Loucy (cell line): Measurements from ENCODE around the gene PRF1.

Source experiments
- H2AFZ ChIP-seq: fragments of 200-600 bp; sonication (generic); 2 replicates; pipeline ENCODE4 v1.6.0; 2016; ENCODE audit warnings: antibody characterized with exemption, mild to moderate bottlenecking, low read length, moderate library complexity
- H3F3A ChIP-seq: fragments of 200-600 bp; 2 replicates; pipeline ENCODE4 v1.6.0; 2016; ENCODE audit warnings: antibody characterized with exemption, low read depth, mild to moderate bottlenecking
- H3K27me3 ChIP-seq: fragments of 200-600 bp; sonication (generic); 2 replicates; pipeline ENCODE4 v1.6.1; 2014; ENCODE audit warnings: low read length, mild to moderate bottlenecking; ENCODE audit not compliant: insufficient read depth, poor library complexity, severe bottlenecking
- H3K36me3 ChIP-seq: fragments of 200-600 bp; sonication (generic); 2 replicates; pipeline ENCODE4 v1.6.1; 2016; ENCODE audit warnings: low read length; ENCODE audit not compliant: insufficient read depth
- H3K4me1 ChIP-seq: fragments of 200-600 bp; sonication (generic); 2 replicates; pipeline ENCODE4 v1.5.1; 2014; ENCODE audit warnings: low read length, mild to moderate bottlenecking; ENCODE audit not compliant: insufficient read depth, poor library complexity, severe bottlenecking
- H3K4me2 ChIP-seq: fragments of 200-600 bp; sonication (generic); 2 replicates; pipeline ENCODE4 v1.6.0; 2014; ENCODE audit warnings: antibody characterized with exemption, low read length, low read depth, mild to moderate bottlenecking; ENCODE audit not compliant: poor library complexity, severe bottlenecking
- H3K4me3 ChIP-seq: fragments of 200-600 bp; sonication (generic); 2 replicates; pipeline ENCODE4 v1.5.1; 2014; ENCODE audit warnings: low read length, mild to moderate bottlenecking, mixed read lengths; ENCODE audit not compliant: poor library complexity, severe bottlenecking
- H3K79me2 ChIP-seq: fragments of 200-600 bp; sonication (generic); 2 replicates; pipeline ENCODE4 v1.6.1; 2014; ENCODE audit warnings: low read length; ENCODE audit not compliant: insufficient read depth
- H3K9ac ChIP-seq: fragments of 200-600 bp; sonication (generic); 2 replicates; pipeline ENCODE4 v1.6.0; 2014; ENCODE audit warnings: mild to moderate bottlenecking, low read depth, low read length, moderate library complexity; ENCODE audit not compliant: poor library complexity, severe bottlenecking
- H3K9me2 ChIP-seq: fragments of 200-600 bp; sonication (generic); replicated peaks from 2 replicates; pipeline ENCODE4 v1.6.1; 2016; ENCODE audit warnings: low read depth, low read length, mixed read lengths
- H3K9me3 ChIP-seq: fragments of 200-600 bp; sonication (generic); 2 replicates; pipeline ENCODE4 v1.6.1; 2014; ENCODE audit warnings: mild to moderate bottlenecking, antibody characterized with exemption, low read length, low read depth; ENCODE audit not compliant: insufficient read depth
- H4K20me1 ChIP-seq: fragments of 200-600 bp; sonication (generic); 2 replicates; pipeline ENCODE4 v1.6.0; 2014; ENCODE audit warnings: antibody characterized with exemption, low read length, mild to moderate bottlenecking; ENCODE audit not compliant: insufficient read depth, poor library complexity, severe bottlenecking
- CTCF ChIP-seq: fragments of 200-600 bp; sonication (generic); conservative IDR thresholded peaks from 2 replicates; pipeline ENCODE4 v1.5.1; 2014; ENCODE audit warnings: mild to moderate bottlenecking, antibody characterized with exemption, low read length
- EZH2phosphoT487 ChIP-seq: fragments of 200-600 bp; IDR thresholded peaks from 2 replicates; pipeline ENCODE4 v1.6.1; 2018; ENCODE audit warnings: antibody characterized with exemption, mild to moderate bottlenecking, moderate library complexity, borderline replicate concordance

PRF1 gene

GRCh38 chr10:70551971-70552422, 50.5 kb downstream of the PRF1 start:
- Histone ChIP-seq H3K27me3 (no peaks in the 10 kb centered on the region), H3K9ac (no peak overlapping the region), H3F3A (no peaks in the 10 kb centered on the region), H3K9me3 (no peaks in the 10 kb centered on the region), H2AFZ (no peak overlapping the region), H4K20me1 (no peaks in the 10 kb centered on the region), H3K36me3 (peaks cover 13% of the 10 kb centered on the region; the same call in 1 of the 2 replicates), H3K79me2 (no peaks in the 10 kb centered on the region), H3K9me2 (no peaks in the 10 kb centered on the region), H3K4me3 (no peak overlapping the region), H3K4me1 (no peaks in the 10 kb centered on the region), H3K4me2 (no peak overlapping the region)
- TF ChIP-seq CTCF (no peak), EZH2phosphoT487 (no peak)

- Histone ChIP-seq H2AFZ (no peak overlapping the region), H3K9me2 (no peaks in the 10 kb centered on the region), H4K20me1 (no peaks in the 10 kb centered on the region), H3K9ac (no peak overlapping the region), H3K27me3 (no peaks in the 10 kb centered on the region), H3K79me2 (no peaks in the 10 kb centered on the region), H3F3A (no peaks in the 10 kb centered on the region), H3K4me1 (no peaks in the 10 kb centered on the region), H3K36me3 (peaks cover 13% of the 10 kb centered on the region; the same call in 1 of the 2 replicates), H3K9me3 (no peaks in the 10 kb centered on the region), H3K4me3 (no peak overlapping the region), H3K4me2 (no peak overlapping the region)
- TF ChIP-seq EZH2phosphoT487, result no peak
- no peak for TF ChIP-seq CTCF
Observed at GRCh38 chr10:70551466-70551865, 51.1 kb downstream of the PRF1 start.

GRCh38 chr10:70550459-70550858, 52.1 kb downstream of the PRF1 start:
- no peak for TF ChIP-seq EZH2phosphoT487
- Histone ChIP-seq H3K79me2 (no peaks in the 10 kb centered on the region), H3K9me2 (no peaks in the 10 kb centered on the region), H3K36me3 (peaks cover 13% of the 10 kb centered on the region; the same call in 1 of the 2 replicates), H3K27me3 (no peaks in the 10 kb centered on the region), H3F3A (no peaks in the 10 kb centered on the region), H3K4me3 (no peak overlapping the region), H4K20me1 (no peaks in the 10 kb centered on the region), H3K4me2 (no peak overlapping the region), H3K9me3 (no peaks in the 10 kb centered on the region), H2AFZ (no peak overlapping the region), H3K4me1 (no peaks in the 10 kb centered on the region), H3K9ac (no peak overlapping the region)

GRCh38 chr10:70549962-70550458, 52.5 kb downstream of the PRF1 start:
- Histone ChIP-seq H3K36me3 (peaks cover 13% of the 10 kb centered on the region; the same call in 1 of the 2 replicates), H3F3A (no peaks in the 10 kb centered on the region), H3K9me2 (no peaks in the 10 kb centered on the region), H2AFZ (no peak overlapping the region), H3K9ac (no peak overlapping the region), H3K27me3 (no peaks in the 10 kb centered on the region), H3K9me3 (no peaks in the 10 kb centered on the region), H3K4me3 (no peak overlapping the region), H3K79me2 (no peaks in the 10 kb centered on the region), H3K4me2 (no peak overlapping the region), H4K20me1 (no peaks in the 10 kb centered on the region), H3K4me1 (no peaks in the 10 kb centered on the region)
- TF ChIP-seq CTCF, result peak; percentile 88
- no peak for TF ChIP-seq EZH2phosphoT487
